Spleen (tissue), 11 donors: ENCODE data around the gene OR13J1. TPM values are rescaled to one million over a fixed set of nuclear protein-coding genes. Genes with fewer than 3 reads are reported as not detected.

ENCODE experiments used
- DNase-seq: peaks from one replicate; pipeline ENCODE4 v3.0.0-alpha.2; 2020
- H3K27ac ChIP-seq, 8 donors: fragments of 200-600 bp; sonication (generic) in 7 of 8; 1 replicate in 4 of 8; 2 replicates in 4 of 8; pipeline versions ENCODE4 v1.5.0 to v1.8.0; 2016 to 2021; ENCODE audit warnings: inconsistent platforms in 4 of 8, mild to moderate bottlenecking in 4 of 8, moderate library complexity in 1 of 8
- H3K27me3 ChIP-seq, 7 donors: fragments of 200-600 bp; sonication (generic) in 6 of 7; replicated peaks in 1 of 7; 1 replicate in 4 of 7; 2 replicates in 3 of 7; pipeline versions ENCODE4 v1.5.0 to v1.8.0; 2016 to 2021; ENCODE audit warnings: inconsistent platforms in 3 of 7, mild to moderate bottlenecking in 1 of 7
- H3K36me3 ChIP-seq, 6 donors: fragments of 200-600 bp; sonication (generic) in 5 of 6; 1 replicate in 4 of 6; 2 replicates in 2 of 6; pipeline versions ENCODE4 v1.5.0 to v1.8.0; 2016 to 2021; ENCODE audit warnings: inconsistent platforms in 2 of 6
- H3K4me1 ChIP-seq, 6 donors: fragments of 200-600 bp; sonication (generic) in 5 of 6; 1 replicate in 3 of 6; 2 replicates in 3 of 6; pipeline versions ENCODE4 v1.5.0 to v1.8.0; 2016 to 2021; ENCODE audit warnings: inconsistent platforms in 3 of 6
- H3K4me3 ChIP-seq, 8 donors: fragments of 200-600 bp; sonication (generic) in 7 of 8; 1 replicate in 4 of 8; 2 replicates in 4 of 8; pipeline versions ENCODE4 v1.5.0 to v1.8.0; 2016 to 2021; ENCODE audit warnings: inconsistent platforms in 4 of 8, mild to moderate bottlenecking in 4 of 8, moderate library complexity in 2 of 8
- H3K9me3 ChIP-seq, 8 donors: fragments of 200-600 bp; sonication (generic) in 7 of 8; 1 replicate in 4 of 8; 2 replicates in 4 of 8; pipeline versions ENCODE4 v1.5.0 to v1.8.0; 2016 to 2021; ENCODE audit warnings: inconsistent platforms in 4 of 8
- CTCF ChIP-seq, 11 experiments: fragments of 200-600 bp in 7 of 11; fragments of 450-650 bp in 4 of 11; sonication (generic) in 4 of 11; IDR thresholded peaks in 8 of 11; conservative IDR thresholded peaks in 3 of 11; 1 replicate in 7 of 11; 2 replicates in 4 of 11; pipeline versions ENCODE4 v1.4.0 to v1.8.0; 2016 to 2021; ENCODE audit warnings: antibody characterized with exemption in 11 of 11, inconsistent platforms in 4 of 11, mild to moderate bottlenecking in 1 of 11
- POLR2A ChIP-seq, 3 donors: fragments of 450-650 bp; IDR thresholded peaks; one replicate each; pipeline ENCODE4 v1.5.1; 2017; ENCODE audit warnings: antibody characterized with exemption in 3 of 3, mild to moderate bottlenecking in 1 of 3
- POLR2AphosphoS5 ChIP-seq, 3 donors: sonication (generic); formaldehyde crosslinking; IDR thresholded peaks; one replicate each; pipeline ENCODE4 v1.5.1; 2017; ENCODE audit warnings: antibody characterized with exemption in 3 of 3
- WGBS, 5 donors: extraction: QIAGEN DNeasy Blood & Tissue Kit in 3 of 5; methylation state at CpG; one replicate each; pipeline versions ENCODE4 v1.1.5 to v1.1.7; 2013 to 2018; 5-methylcytosine and 5-hydroxymethylcytosine counted together
- intact Hi-C: fragments of 100-400 bp; cut with DNase I; formaldehyde crosslinking; loops from one replicate; pipeline ENCODE4 v1.15.0; 2023; ENCODE audit warnings: low total_unique reads
- polyA plus RNA-seq, 3 donors: library from polyadenylated mRNA; stranded (reverse); fragments of 200-250 nt; gene quantifications; one replicate each; pipeline ENCODE4 v1.2.1, GENCODE V29; 2013
- total RNA-seq, 7 donors: library from RNA; depleted of rRNA in 3 of 7; stranded (reverse); fragments of >200 nt in 3 of 7; fragmentation: NEBNext Ultra II Directional in 4 of 7; extraction: Animal tissue kit (Norgen Biotek cat#: 25700) in 4 of 7; gene quantifications; one replicate each; pipeline versions ENCODE4 v1.1.0 to v1.2.1, GENCODE V29; 2016 to 2021
- donor health status: healthy with polysubstance abuse.
- donor health status: DM: no; HTN: no; CAD: no; lungs with moderate emphysema.
- donor health status: DM: no; HTN: no; CAD: no.
- donor health status: Bipolar disorder and iron deficiency.
- donor health status: healthy.
- donor health status: DM: no; HTN: no; CAD: no.
- donor health status: DM: yes; HTN: yes; CAD: no.

Gene OR13J1
- total and polyA plus RNA-seq, 10 donors: not detected

GRCh38 chr9:35907711-35908503 is 37.7 kb upstream of the OR13J1 start:
- H3K27ac ChIP-seq: peak overlapping the region; percentile 60 to 82 (median 78)
- no peak overlapping the region for H3K4me3 ChIP-seq
- WGBS, 5 donors: 27 to 36% (median 30%) methylated on average over 13 of the region's 13 CpGs
- H3K36me3 ChIP-seq: no peaks in the 10 kb centered on the region
- TF ChIP-seq CTCF (IDR thresholded peaks at IDR 0.05 in 8 of 11, conservative IDR thresholded peaks at IDR 0.05 in 3 of 11) (no peak), POLR2A (IDR thresholded peaks at IDR 0.05) (no peak), POLR2AphosphoS5 (IDR thresholded peaks at IDR 0.05) (peak in 2 of 3 donors; percentile 37 to 61)
- H3K27me3 ChIP-seq: peaks cover 0 to 5% (median 0%) of the 10 kb centered on the region in 7 donors
- intact Hi-C loops: loop anchor here (10.0 kb wide), 1 partner anchor 117 kb away; no protein-coding TSS in a partner anchor
- DNase-seq: no peak
- peaks cover 57 to 100% (median 90%) of the 10 kb centered on the region in 6 donors for H3K4me1 ChIP-seq
- no peaks in the 10 kb centered on the region for H3K9me3 ChIP-seq

GRCh38 chr9:35906923-35907699 is 36.9 kb upstream of the OR13J1 start:
- no peak for DNase-seq
- no peak overlapping the region for H3K4me3 ChIP-seq
- 60 to 76% (median 71%) methylated on average over 13 to 14 of the region's 14 CpGs for whole genome bisulfite sequencing, 5 donors
- H3K27me3 ChIP-seq: peaks cover 0 to 12% (median 0%) of the 10 kb centered on the region in 7 donors
- peaks cover 57 to 95% (median 86%) of the 10 kb centered on the region in 6 donors for H3K4me1 ChIP-seq
- H3K9me3 ChIP-seq: no peaks in the 10 kb centered on the region
- peak overlapping the region; percentile 54 to 82 (median 78) for H3K27ac ChIP-seq
- TF ChIP-seq POLR2AphosphoS5 (IDR thresholded peaks at IDR 0.05) (peak; percentile 31 to 64 (median 37)), POLR2A (IDR thresholded peaks at IDR 0.05) (no peak)
- H3K36me3 ChIP-seq: no peaks in the 10 kb centered on the region
- intact Hi-C loops: loop anchor here (10.0 kb wide), 1 partner anchor 118 kb away; no protein-coding TSS in a partner anchor

- peaks cover 0 to 19% (median 0%) of the 10 kb centered on the region in 7 donors for H3K27me3 ChIP-seq
- WGBS, 5 donors: 62 to 76% (median 71%) methylated on average over 27 to 29 of the region's 30 CpGs
- intact Hi-C loops: loop anchor here (10.0 kb wide), 1 partner anchor 119 kb away; no protein-coding TSS in a partner anchor
- H3K9me3 ChIP-seq: no peaks in the 10 kb centered on the region
- peaks cover 57 to 85% (median 79%) of the 10 kb centered on the region in 6 donors for H3K4me1 ChIP-seq
- H3K36me3 ChIP-seq: no peaks in the 10 kb centered on the region
- no peak for TF ChIP-seq POLR2A (IDR thresholded peaks at IDR 0.05)
- peak; percentile 56 to 75 (median 66) for TF ChIP-seq POLR2AphosphoS5 (IDR thresholded peaks at IDR 0.05)
- H3K27ac ChIP-seq: peak within 1 kb of the TSS; percentile 54 to 82 (median 78)
- no peak within 1 kb of the TSS for H3K4me3 ChIP-seq
- peak; percentile 88 for DNase-seq
Measured at GRCh38 chr9:35905912-35906679, 35.9 kb upstream of the OR13J1 start, which contains the start of gene HRCT1. Gene HRCT1 (plus strand): TSS chr9:35906202. CDS start chr9:35906288, 86 bp downstream.

GRCh38 chr9:35905051-35905781 is 35.0 kb upstream of the OR13J1 start:
- no peak for TF ChIP-seq CTCF (IDR thresholded peaks at IDR 0.05 in 8 of 11, conservative IDR thresholded peaks at IDR 0.05 in 3 of 11)
- TF ChIP-seq POLR2AphosphoS5 (IDR thresholded peaks at IDR 0.05): no peak
- no peak for TF ChIP-seq POLR2A (IDR thresholded peaks at IDR 0.05)

More at GRCh38 chr9:35905051-35905781, 35.0 kb upstream of the OR13J1 start:
- peak overlapping the region in 7 of 8 donors; percentile 58 to 82 (median 77) for H3K27ac ChIP-seq
- H3K27me3 ChIP-seq: peaks cover 0 to 21% (median 0%) of the 10 kb centered on the region in 7 donors
- no peak for DNase-seq
- 67 to 85% (median 75%) methylated on average over 5 to 8 of the region's 8 CpGs for WGBS, 5 donors
- H3K36me3 ChIP-seq: no peaks in the 10 kb centered on the region
- intact Hi-C loops: loop anchor here (10.0 kb wide), 1 partner anchor 120 kb away; no protein-coding TSS in a partner anchor
- H3K9me3 ChIP-seq: no peaks in the 10 kb centered on the region
- H3K4me3 ChIP-seq: no peak overlapping the region
- H3K4me1 ChIP-seq: peaks cover 54 to 76% (median 70%) of the 10 kb centered on the region in 6 donors
